ENCODE results near the gene ZCCHC7.

GRCh38 chr9:37174247-37174646 is 53.9 kb downstream of the ZCCHC7 start:
- no peak for TF ChIP-seq EZH2 (IDR thresholded peaks at IDR 0.05; ENCODE audit: insufficient read depth, poor library complexity, severe bottlenecking)
- no peak for TF ChIP-seq EZH2phosphoT487 (IDR thresholded peaks at IDR 0.05; ENCODE audit: insufficient read depth, low read depth)

Data from GM23248 (cell line).